ENCODE results near the gene NRARP.

- TF ChIP-seq FOXM1 (IDR thresholded peaks at IDR 0.05; ENCODE audit: borderline replicate concordance): no peak
- no peak for TF ChIP-seq ELF4 (IDR thresholded peaks at IDR 0.05)
- no peak for TF ChIP-seq SUZ12 (IDR thresholded peaks at IDR 0.05)
- no peak for TF ChIP-seq SP1 (IDR thresholded peaks at IDR 0.05)
- TF ChIP-seq BHLHE40 (IDR thresholded peaks at IDR 0.05; ENCODE audit: borderline replicate concordance): no peak
- no peak for TF ChIP-seq FOXK2 (IDR thresholded peaks at IDR 0.05)
- no peak for TF ChIP-seq TARDBP (IDR thresholded peaks at IDR 0.05)
- TF ChIP-seq ARNT (IDR thresholded peaks at IDR 0.05): no peak
- no peak for TF ChIP-seq HDGF (IDR thresholded peaks at IDR 0.05; ENCODE audit: borderline replicate concordance)
- no peak for TF ChIP-seq FOXA1 (IDR thresholded peaks at IDR 0.05)
- TF ChIP-seq PKNOX1 (IDR thresholded peaks at IDR 0.05): no peak
- no peak for TF ChIP-seq ZNF384 (IDR thresholded peaks at IDR 0.05)
These were observed 13.5 kb upstream of the NRARP start for GRCh38 chr9:137315581-137316011.
